IMR-90 (cell line): ENCODE results near the gene HDAC9. TPM values are rescaled to one million over a fixed set of nuclear protein-coding genes. Genes with fewer than 3 reads are reported as not detected.
"Not testable (repeated sequence)": the region's sequence is repeated elsewhere in the genome, so short reads cannot be mapped to it uniquely, and the experiment has no call there.

Experiments used
- ATAC-seq: fragments of 200-7000 bp; cut with Tn5 transposase; 2 replicates; pipeline ENCODE4 v1.9.1; 2020; ENCODE audit warnings: low read depth, mild to moderate bottlenecking, moderate library complexity
- BruUV-seq: library from RNA; stranded (reverse); fragments of 400-500 nt; replicated peaks from 2 replicates; lab custom pipeline; 2021; lab: Mats Ljungman, UMichigan
- CTCF ChIA-PET: fragments of 300-600 bp; formaldehyde crosslinking; extraction: SDS; loops from one replicate; lab custom pipeline; 2021; ENCODE audit warnings: antibody characterized with exemption; lab: Yijun Ruan, JAX
- POLR2A ChIA-PET: fragments of 300-600 bp; sonication (Branson Sonifier 250); formaldehyde crosslinking; loops from one replicate; lab custom pipeline; 2022; ENCODE audit warnings: antibody characterized with exemption; ENCODE audit not compliant: unreplicated experiment; lab: Charles Lee
- DNase-seq: peaks from one replicate; pipeline ENCODE4 v3.0.0; 2013
- H2AFZ ChIP-seq: replicated peaks from 2 replicates; pipeline ENCODE3; 2013; ENCODE audit warnings: low read length, mild to moderate bottlenecking; ENCODE audit not compliant: poor library complexity
- H2AK5ac ChIP-seq: 2 replicates; pipeline ENCODE4 v1.6.1; 2013; ENCODE audit warnings: low read depth, low read length, inconsistent platforms
- H2AK9ac ChIP-seq: replicated peaks from 2 replicates; pipeline ENCODE3; 2013; ENCODE audit warnings: mild to moderate bottlenecking, low read depth, low read length, moderate library complexity; ENCODE audit not compliant: poor library complexity
- H2BK120ac ChIP-seq: 2 replicates; pipeline ENCODE4 v1.6.1; 2013; ENCODE audit warnings: low read depth, low read length, inconsistent platforms
- H2BK15ac ChIP-seq: 3 replicates; pipeline ENCODE4 v1.6.1; 2013; ENCODE audit warnings: low read depth, low read length, inconsistent platforms
- H2BK20ac ChIP-seq: 2 replicates; pipeline ENCODE4 v1.6.1; 2013; ENCODE audit warnings: low read depth, mild to moderate bottlenecking, inconsistent platforms, low read length, moderate library complexity
- H2BK5ac ChIP-seq: 2 replicates; pipeline ENCODE4 v1.6.1; 2013; ENCODE audit warnings: mild to moderate bottlenecking, low read depth, low read length, inconsistent platforms; ENCODE audit not compliant: poor library complexity, severe bottlenecking
- H3K14ac ChIP-seq: replicated peaks from 2 replicates; pipeline ENCODE4 v1.6.1; 2013; ENCODE audit warnings: low read depth, low read length, inconsistent platforms
- H3K18ac ChIP-seq: 2 replicates; pipeline ENCODE4 v1.6.1; 2013; ENCODE audit warnings: low read depth, low read length, control low read depth
- H3K23ac ChIP-seq: 2 replicates; pipeline ENCODE4 v1.6.1; 2013; ENCODE audit warnings: low read depth, low read length, inconsistent platforms
- H3K27ac ChIP-seq: 2 replicates; pipeline ENCODE4 v1.5.1; 2013; ENCODE audit warnings: mild to moderate bottlenecking, control low read depth, low read length; ENCODE audit not compliant: insufficient read depth
- H3K27me3 ChIP-seq: 2 replicates; pipeline ENCODE4 v1.6.1; 2013; ENCODE audit warnings: low read length; ENCODE audit not compliant: control insufficient read depth, insufficient read depth
- H3K36me3 ChIP-seq: 2 replicates; pipeline ENCODE4 v1.6.1; 2013; ENCODE audit warnings: low read length, mixed read lengths; ENCODE audit not compliant: control insufficient read depth, insufficient read depth
- H3K4ac ChIP-seq: 2 replicates; pipeline ENCODE4 v1.6.1; 2013; ENCODE audit warnings: low read depth, low read length, inconsistent platforms
- H3K4me1 ChIP-seq: 2 replicates; pipeline ENCODE4 v1.6.1; 2013; ENCODE audit warnings: low read length, mixed read lengths; ENCODE audit not compliant: control insufficient read depth, insufficient read depth
- H3K4me2 ChIP-seq: 2 replicates; pipeline ENCODE4 v1.6.1; 2013; ENCODE audit warnings: low read depth, mild to moderate bottlenecking, control low read depth, low read length, moderate library complexity
- H3K4me3 ChIP-seq: 2 replicates; pipeline ENCODE4 v1.5.1; 2013; ENCODE audit warnings: low read depth, mild to moderate bottlenecking, control low read depth, low read length, moderate library complexity; ENCODE audit not compliant: insufficient read depth
- H3K56ac ChIP-seq: 2 replicates; pipeline ENCODE4 v1.6.1; 2013; ENCODE audit warnings: low read length, inconsistent platforms; ENCODE audit not compliant: insufficient read depth; ENCODE audit errors: extremely low read depth
- H3K79me1 ChIP-seq, 2 experiments: 2 replicates each; pipeline ENCODE4 v1.6.1; 2013; ENCODE audit warnings: low read length in 2 of 2, inconsistent platforms in 1 of 2, low read depth in 1 of 2
- H3K9ac ChIP-seq: 2 replicates; pipeline ENCODE4 v1.6.1; 2013; ENCODE audit warnings: low read depth, low read length, control low read depth
- H3K9me1 ChIP-seq: 2 replicates; pipeline ENCODE4 v1.6.1; 2013; ENCODE audit warnings: low read length, inconsistent platforms; ENCODE audit not compliant: insufficient read depth
- H3K9me3 ChIP-seq: 2 replicates; pipeline ENCODE4 v1.6.1; 2013; ENCODE audit warnings: low read length; ENCODE audit not compliant: control insufficient read depth, insufficient read depth
- H4K20me1 ChIP-seq: 2 replicates; pipeline ENCODE4 v1.6.1; 2013; ENCODE audit warnings: low read length, inconsistent platforms; ENCODE audit not compliant: insufficient read depth
- H4K5ac ChIP-seq: 2 replicates; pipeline ENCODE4 v1.6.1; 2013; ENCODE audit warnings: mild to moderate bottlenecking, low read depth, low read length, control low read depth
- H4K8ac ChIP-seq, 2 experiments: 2 replicates each; pipeline ENCODE4 v1.6.1; 2013; ENCODE audit warnings: low read depth in 2 of 2, low read length in 2 of 2, control low read depth in 1 of 2, inconsistent platforms in 1 of 2
- H4K91ac ChIP-seq: 2 replicates; pipeline ENCODE4 v1.6.1; 2013; ENCODE audit warnings: low read depth, low read length, inconsistent platforms; ENCODE audit not compliant: insufficient read depth
- WGBS, 2 experiments: methylation state at CpG; one replicate each; pipeline versions ENCODE4 v1.1.5 to v1.1.7; 2013; ENCODE audit warnings: missing lambda C conversion rate in 2 of 2; ENCODE audit not compliant: insufficient read length in 1 of 2; ENCODE audit errors: extremely low coverage in 2 of 2; 5-methylcytosine and 5-hydroxymethylcytosine counted together
- dilution Hi-C: fragments of 300-500 bp; cut with HindIII; formaldehyde crosslinking; loops from one replicate; pipeline ENCODE4 v1.14.3; 2018; ENCODE audit warnings: low sequenced_read_pairs; ENCODE audit not compliant: unreplicated experiment
- in situ Hi-C: fragments of 300-500 bp; cut with MboI; formaldehyde crosslinking; loops from 3 replicates; pipeline ENCODE4 v1.14.3; 2019; ENCODE audit warnings: low sequenced_read_pairs, inconsistent platforms, mixed read lengths
- intact Hi-C: fragments of 100-400 bp; cut with micrococcal nuclease; formaldehyde crosslinking; loops from 2 replicates; pipeline ENCODE4 v1.10.0; 2022
- polyA plus RNA-seq, 3 experiments: library from polyadenylated mRNA; depleted of rRNA; stranded (reverse); fragments of >200 nt; gene quantifications; 2 replicates each; pipeline ENCODE4 v1.2.3, GENCODE V29; 2012; ENCODE audit warnings: low replicate concordance in 1 of 3
- total RNA-seq: library from RNA; depleted of rRNA; stranded (reverse); fragments of >200 nt; gene quantifications from 2 replicates; pipeline ENCODE4 v1.2.3, GENCODE V29; 2012

The HDAC9 gene
- total and polyA plus RNA-seq, 2 of the 4 experiments (the other 2 are of a cell fraction), result 4.3 to 24.7 TPM

DNA sequence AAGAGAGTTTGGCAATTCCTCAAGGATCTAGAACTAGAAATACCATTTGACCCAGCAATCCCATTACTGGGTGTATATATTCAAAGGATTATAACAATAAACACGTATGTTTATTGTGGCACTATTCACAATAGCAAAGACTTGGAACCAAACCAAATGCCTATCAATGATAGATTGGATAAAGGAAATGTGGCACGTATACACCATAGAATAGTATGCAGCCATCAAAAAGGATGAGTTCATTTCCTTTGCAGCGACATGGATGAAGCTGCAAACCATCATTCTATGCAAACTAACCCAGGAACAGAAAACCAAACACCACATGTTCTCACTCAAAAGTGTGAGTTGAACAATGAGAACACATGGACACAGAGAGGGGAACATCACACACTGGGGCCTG, 537.4 kb downstream of the HDAC9 start:
- in situ Hi-C loops, H3K4me3 ChIP-seq, H4K8ac ChIP-seq, H3K79me1 ChIP-seq, H2AK9ac ChIP-seq, H3K14ac ChIP-seq, H2BK5ac ChIP-seq, DNase-seq, H2BK120ac ChIP-seq, intact Hi-C loops, H3K9ac ChIP-seq, H3K9me3 ChIP-seq, H3K27ac ChIP-seq, H3K18ac ChIP-seq, H2BK15ac ChIP-seq, CTCF ChIA-PET, ATAC-seq, H3K9me1 ChIP-seq, H3K27me3 ChIP-seq, H3K23ac ChIP-seq, H3K4ac ChIP-seq, H2BK20ac ChIP-seq, H4K5ac ChIP-seq, POLR2A ChIA-PET, H3K4me2 ChIP-seq, dilution Hi-C loops, H3K4me1 ChIP-seq, BruUV-seq, H3K36me3 ChIP-seq, H3K56ac ChIP-seq, H2AFZ ChIP-seq, H4K91ac ChIP-seq, H4K20me1 ChIP-seq, H2AK5ac ChIP-seq: not testable (repeated sequence)
- WGBS, 2 experiments, result no CpG with 5 or more reads among the region's 3 CpGs
